Liver (tissue), 9 donors: ENCODE measurements around the gene SLX9. TPM values are rescaled to one million over a fixed set of nuclear protein-coding genes. Genes with fewer than 3 reads are reported as not detected.
A peak's percentile ranks its signal among the peaks of the same experiment; 100 is the strongest.

Experiments
- DNase-seq: peaks from one replicate; pipeline ENCODE4 v3.0.0-alpha.2; 2017; ENCODE audit warnings: low spot score
- H3K27ac ChIP-seq, 2 donors: one replicate each; pipeline ENCODE4 v1.7.0; 2013; ENCODE audit warnings: inconsistent platforms in 2 of 2, low read length in 2 of 2, control low read depth in 1 of 2, low read depth in 1 of 2, mild to moderate bottlenecking in 1 of 2
- H3K27me3 ChIP-seq, 4 donors: one replicate each; pipeline versions ENCODE4 v1.6.1 to v1.7.0; 2013; ENCODE audit warnings: low read length in 3 of 4, inconsistent platforms in 1 of 4, mild to moderate bottlenecking in 1 of 4, moderate library complexity in 1 of 4; ENCODE audit not compliant: control insufficient read depth in 4 of 4, insufficient read depth in 4 of 4
- H3K36me3 ChIP-seq, 4 donors: one replicate each; pipeline versions ENCODE4 v1.6.1 to v1.7.0; 2013; ENCODE audit warnings: low read length in 3 of 4, mild to moderate bottlenecking in 3 of 4, low read depth in 1 of 4, moderate library complexity in 1 of 4; ENCODE audit not compliant: control insufficient read depth in 4 of 4, insufficient read depth in 3 of 4
- H3K4me1 ChIP-seq, 4 donors: one replicate each; pipeline versions ENCODE4 v1.6.1 to v1.7.0; 2013; ENCODE audit warnings: low read length in 3 of 4, mild to moderate bottlenecking in 3 of 4, moderate library complexity in 1 of 4; ENCODE audit not compliant: control insufficient read depth in 4 of 4, insufficient read depth in 4 of 4
- H3K4me3 ChIP-seq, 3 donors: one replicate each; pipeline versions ENCODE4 v1.6.1 to v1.7.0; 2013; ENCODE audit warnings: low read length in 3 of 3, control low read depth in 1 of 3, low read depth in 1 of 3, mild to moderate bottlenecking in 1 of 3
- H3K9ac ChIP-seq, 2 donors: one replicate each; pipeline ENCODE4 v1.7.0; 2013; ENCODE audit warnings: low read length in 2 of 2, mild to moderate bottlenecking in 2 of 2, moderate library complexity in 2 of 2, control low read depth in 1 of 2, low read depth in 1 of 2
- H3K9me3 ChIP-seq, 4 donors: one replicate each; pipeline versions ENCODE4 v1.6.1 to v1.7.0; 2013; ENCODE audit warnings: low read length in 3 of 4; ENCODE audit not compliant: control insufficient read depth in 4 of 4
- EGR1 ChIP-seq, 2 donors: IDR thresholded peaks; 2 replicates each; pipeline ENCODE4 v1.6.1; 2016 to 2018; ENCODE audit warnings: antibody characterized with exemption in 2 of 2, low read depth in 2 of 2
- FOXA1 ChIP-seq: IDR thresholded peaks from 2 replicates; pipeline ENCODE4 v1.6.1; 2016; ENCODE audit warnings: antibody characterized with exemption
- FOXA2 ChIP-seq: IDR thresholded peaks from 2 replicates; pipeline ENCODE4 v1.6.1; 2016; ENCODE audit warnings: antibody characterized with exemption
- GABPA ChIP-seq, 2 donors: IDR thresholded peaks in 1 of 2; conservative IDR thresholded peaks in 1 of 2; 2 replicates each; pipeline ENCODE4 v1.6.1; 2016; ENCODE audit warnings: antibody characterized with exemption in 2 of 2, mild to moderate bottlenecking in 1 of 2, moderate library complexity in 1 of 2
- HNF4A ChIP-seq, 2 donors: conservative IDR thresholded peaks; 2 replicates each; pipeline ENCODE4 v1.6.1; 2016; ENCODE audit warnings: antibody characterized with exemption in 2 of 2, mild to moderate bottlenecking in 2 of 2
- HNF4G ChIP-seq: IDR thresholded peaks from 2 replicates; pipeline ENCODE4 v1.6.1; 2016; ENCODE audit warnings: antibody characterized with exemption
- JUND ChIP-seq, 2 donors: IDR thresholded peaks; 2 replicates each; pipeline ENCODE4 v1.6.1; 2016; ENCODE audit warnings: antibody characterized with exemption in 2 of 2
- NR2F2 ChIP-seq: IDR thresholded peaks from 2 replicates; pipeline ENCODE4 v1.6.1; 2016; ENCODE audit warnings: antibody characterized with exemption
- RAD21 ChIP-seq, 2 donors: IDR thresholded peaks; 2 replicates each; pipeline ENCODE4 v1.6.1; 2016; ENCODE audit warnings: antibody characterized with exemption in 2 of 2, mild to moderate bottlenecking in 2 of 2
- RXRA ChIP-seq, 2 donors: IDR thresholded peaks; 2 replicates each; pipeline ENCODE4 v1.6.1; 2017 to 2018; ENCODE audit warnings: antibody characterized with exemption in 2 of 2, mild to moderate bottlenecking in 1 of 2
- SP1 ChIP-seq: IDR thresholded peaks from 2 replicates; pipeline ENCODE4 v1.6.1; 2018; ENCODE audit warnings: antibody characterized with exemption, mild to moderate bottlenecking
- TAF1 ChIP-seq: conservative IDR thresholded peaks from 2 replicates; pipeline ENCODE4 v1.6.1; 2016; ENCODE audit warnings: antibody characterized with exemption, mild to moderate bottlenecking
- YY1 ChIP-seq: IDR thresholded peaks from 2 replicates; pipeline ENCODE4 v1.6.1; 2016; ENCODE audit warnings: antibody characterized with exemption, mild to moderate bottlenecking
- WGBS: extraction: QIAGEN DNeasy Blood & Tissue Kit; methylation state at CpG from one replicate; pipeline ENCODE4 v1.1.7; 2013; 5-methylcytosine and 5-hydroxymethylcytosine counted together
- polyA plus RNA-seq, 2 donors: library from polyadenylated mRNA; stranded (reverse) in 1 of 2; unstranded in 1 of 2; fragments of 200-250 nt in 1 of 2; fragments of >200 nt in 1 of 2; fragmentation: Nextera tagmentation in 1 of 2; extraction: Ambion mirVana in 1 of 2; gene quantifications; one replicate each; pipeline versions ENCODE4 v1.2.1 to v1.2.3, GENCODE V29; 2013 to 2015
- total RNA-seq, 2 donors: library from RNA; depleted of rRNA; stranded (reverse); fragments of >200 nt; gene quantifications; one replicate each; pipeline ENCODE4 v1.2.3, GENCODE V29; 2014
- TF ChIP-seq, protein P1 (sequence below): fragments of 150-350 bp; IDR thresholded peaks from 2 replicates; pipeline ENCODE4 v1.5.1; 2017; ENCODE audit warnings: improper control_type of control experiment, low read depth, low read length; ENCODE audit not compliant: missing input control
- TF ChIP-seq, protein P2 (sequence below): IDR thresholded peaks from 2 replicates; pipeline ENCODE4 v1.6.1; 2016; ENCODE audit warnings: antibody characterized with exemption
- TF ChIP-seq, protein P3 (sequence below): IDR thresholded peaks from 2 replicates; pipeline ENCODE4 v1.6.1; 2016; ENCODE audit warnings: antibody characterized with exemption
- TF ChIP-seq, protein P4 (sequence below): IDR thresholded peaks from 2 replicates; pipeline ENCODE4 v1.6.1; 2016; ENCODE audit warnings: antibody characterized with exemption
- TF ChIP-seq, protein P5 (sequence below): IDR thresholded peaks from 2 replicates; pipeline ENCODE4 v1.6.1; 2016; ENCODE audit warnings: antibody characterized with exemption, mild to moderate bottlenecking
- donor health status: healthy.
- donor health status: healthy.
- donor health status: healthy.
- donor health status: healthy.
- donor health status: healthy.

The SLX9 gene
- total and polyA plus RNA-seq, 4 donors, result 7.5 to 20.3 (median 12.2) TPM

DNA sequence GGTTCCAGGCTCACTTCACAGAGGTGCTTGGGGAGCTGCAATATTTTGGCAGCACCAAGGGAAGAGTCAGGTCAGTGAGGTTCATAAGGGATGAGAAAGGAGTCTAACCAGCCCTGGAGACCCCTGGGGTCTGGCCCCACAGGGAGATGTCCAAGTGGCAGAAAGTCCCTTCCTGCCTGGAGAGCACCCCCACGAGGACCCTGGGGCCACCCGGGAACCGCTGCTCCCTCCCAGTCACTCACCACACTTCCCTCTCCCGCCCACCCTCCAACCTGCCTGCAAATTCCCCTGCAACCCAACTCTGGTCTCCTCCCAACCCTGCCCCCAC, 12.6 kb upstream of the SLX9 start:
- no peak overlapping the region for H3K4me3 ChIP-seq

DNA sequence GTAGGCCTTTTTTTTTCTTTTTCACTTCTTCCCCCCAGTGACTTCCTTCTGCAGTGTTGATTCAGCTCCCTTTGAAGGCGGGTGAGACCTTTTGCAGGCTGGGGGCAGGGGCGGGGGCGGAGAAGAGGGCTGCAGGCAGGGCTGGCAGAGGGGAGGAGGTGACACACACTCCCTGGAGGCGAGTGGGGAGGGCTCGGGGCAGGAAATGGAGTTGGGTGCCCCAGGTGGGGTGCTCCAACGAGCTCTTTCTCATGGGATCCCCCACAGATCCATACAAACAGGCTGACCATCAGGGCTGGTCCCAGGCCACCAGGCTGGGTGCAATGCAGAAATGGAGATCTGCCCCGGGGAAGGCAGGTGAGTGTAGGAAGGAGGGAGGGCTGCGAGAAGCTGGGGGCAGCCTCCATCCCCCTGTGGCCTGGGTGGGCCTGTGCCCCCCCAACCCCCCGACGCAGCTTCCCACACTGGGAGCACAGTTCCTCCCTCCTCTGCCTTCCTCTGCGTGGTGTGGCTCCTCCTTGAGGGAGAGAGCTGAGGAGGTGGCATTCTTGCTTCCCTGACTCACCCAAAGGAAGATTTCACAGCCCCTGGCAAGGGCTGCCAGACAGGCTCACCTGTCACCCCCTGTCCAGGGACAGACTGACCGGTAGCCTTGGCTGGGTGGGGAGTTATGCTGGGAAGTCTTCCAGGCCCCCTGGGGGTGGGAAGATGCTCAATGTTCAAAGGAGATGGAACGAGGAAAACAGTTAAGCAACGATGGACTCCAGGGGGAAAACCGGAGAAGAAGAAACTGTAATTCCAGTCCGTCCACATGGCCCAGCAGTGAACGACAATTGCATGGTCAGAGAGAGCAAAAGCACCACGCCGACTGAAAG, 12.0 kb upstream of the SLX9 start:
- H3K4me3 ChIP-seq, result no peak overlapping the region
- H3K4me1 ChIP-seq, result peaks cover 12 to 19% (median 14%) of the 10 kb centered on the region in 4 donors
- no peaks in the 10 kb centered on the region for H3K27me3 ChIP-seq
- H3K9ac ChIP-seq, result no peak overlapping the region
- TF ChIP-seq YY1 (no peak), JUND (IDR thresholded peaks at IDR 0.05) (no peak), NR2F2 (no peak), HNF4A (conservative IDR thresholded peaks at IDR 0.05) (no peak), GABPA (IDR thresholded peaks at IDR 0.05 in 1 of 2, conservative IDR thresholded peaks at IDR 0.05 in 1 of 2) (no peak), HNF4G (no peak), EGR1 (IDR thresholded peaks at IDR 0.05; ENCODE audit: low read depth in 2 of 2) (no peak), RXRA (IDR thresholded peaks at IDR 0.05) (no peak), TAF1 (no peak)
- TF ChIP-seq, protein P1, sequence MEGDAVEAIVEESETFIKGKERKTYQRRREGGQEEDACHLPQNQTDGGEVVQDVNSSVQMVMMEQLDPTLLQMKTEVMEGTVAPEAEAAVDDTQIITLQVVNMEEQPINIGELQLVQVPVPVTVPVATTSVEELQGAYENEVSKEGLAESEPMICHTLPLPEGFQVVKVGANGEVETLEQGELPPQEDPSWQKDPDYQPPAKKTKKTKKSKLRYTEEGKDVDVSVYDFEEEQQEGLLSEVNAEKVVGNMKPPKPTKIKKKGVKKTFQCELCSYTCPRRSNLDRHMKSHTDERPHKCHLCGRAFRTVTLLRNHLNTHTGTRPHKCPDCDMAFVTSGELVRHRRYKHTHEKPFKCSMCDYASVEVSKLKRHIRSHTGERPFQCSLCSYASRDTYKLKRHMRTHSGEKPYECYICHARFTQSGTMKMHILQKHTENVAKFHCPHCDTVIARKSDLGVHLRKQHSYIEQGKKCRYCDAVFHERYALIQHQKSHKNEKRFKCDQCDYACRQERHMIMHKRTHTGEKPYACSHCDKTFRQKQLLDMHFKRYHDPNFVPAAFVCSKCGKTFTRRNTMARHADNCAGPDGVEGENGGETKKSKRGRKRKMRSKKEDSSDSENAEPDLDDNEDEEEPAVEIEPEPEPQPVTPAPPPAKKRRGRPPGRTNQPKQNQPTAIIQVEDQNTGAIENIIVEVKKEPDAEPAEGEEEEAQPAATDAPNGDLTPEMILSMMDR, result no peak
- TF ChIP-seq, protein P2, sequence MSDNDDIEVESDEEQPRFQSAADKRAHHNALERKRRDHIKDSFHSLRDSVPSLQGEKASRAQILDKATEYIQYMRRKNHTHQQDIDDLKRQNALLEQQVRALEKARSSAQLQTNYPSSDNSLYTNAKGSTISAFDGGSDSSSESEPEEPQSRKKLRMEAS, result no peak
- TF ChIP-seq, protein P3, sequence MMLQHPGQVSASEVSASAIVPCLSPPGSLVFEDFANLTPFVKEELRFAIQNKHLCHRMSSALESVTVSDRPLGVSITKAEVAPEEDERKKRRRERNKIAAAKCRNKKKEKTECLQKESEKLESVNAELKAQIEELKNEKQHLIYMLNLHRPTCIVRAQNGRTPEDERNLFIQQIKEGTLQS, result no peak
- TF ChIP-seq, protein P4, sequence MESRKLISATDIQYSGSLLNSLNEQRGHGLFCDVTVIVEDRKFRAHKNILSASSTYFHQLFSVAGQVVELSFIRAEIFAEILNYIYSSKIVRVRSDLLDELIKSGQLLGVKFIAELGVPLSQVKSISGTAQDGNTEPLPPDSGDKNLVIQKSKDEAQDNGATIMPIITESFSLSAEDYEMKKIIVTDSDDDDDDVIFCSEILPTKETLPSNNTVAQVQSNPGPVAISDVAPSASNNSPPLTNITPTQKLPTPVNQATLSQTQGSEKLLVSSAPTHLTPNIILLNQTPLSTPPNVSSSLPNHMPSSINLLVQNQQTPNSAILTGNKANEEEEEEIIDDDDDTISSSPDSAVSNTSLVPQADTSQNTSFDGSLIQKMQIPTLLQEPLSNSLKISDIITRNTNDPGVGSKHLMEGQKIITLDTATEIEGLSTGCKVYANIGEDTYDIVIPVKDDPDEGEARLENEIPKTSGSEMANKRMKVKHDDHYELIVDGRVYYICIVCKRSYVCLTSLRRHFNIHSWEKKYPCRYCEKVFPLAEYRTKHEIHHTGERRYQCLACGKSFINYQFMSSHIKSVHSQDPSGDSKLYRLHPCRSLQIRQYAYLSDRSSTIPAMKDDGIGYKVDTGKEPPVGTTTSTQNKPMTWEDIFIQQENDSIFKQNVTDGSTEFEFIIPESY, result no peak
- no peaks in the 10 kb centered on the region for H3K9me3 ChIP-seq
- H3K36me3 ChIP-seq, result no peaks in the 10 kb centered on the region
- WGBS, result 44% methylated on average over 19 of the region's 19 CpGs
- peak overlapping the region; percentile 15 to 56 for H3K27ac ChIP-seq
- DNase-seq, result no peak

More for the DNA sequence above, 12.6 kb upstream of the SLX9 start:
- no peak for DNase-seq
- no peak overlapping the region for H3K9ac ChIP-seq
- TF ChIP-seq FOXA2, result no peak
- no peak for TF ChIP-seq EGR1 (IDR thresholded peaks at IDR 0.05; ENCODE audit: low read depth in 2 of 2)
- no peak for TF ChIP-seq FOXA1
- no peak for TF ChIP-seq RXRA (IDR thresholded peaks at IDR 0.05)
- TF ChIP-seq HNF4G, result no peak
- TF ChIP-seq GABPA (IDR thresholded peaks at IDR 0.05 in 1 of 2, conservative IDR thresholded peaks at IDR 0.05 in 1 of 2), result no peak
- TF ChIP-seq RAD21 (IDR thresholded peaks at IDR 0.05), result no peak
- TF ChIP-seq, protein P5, sequence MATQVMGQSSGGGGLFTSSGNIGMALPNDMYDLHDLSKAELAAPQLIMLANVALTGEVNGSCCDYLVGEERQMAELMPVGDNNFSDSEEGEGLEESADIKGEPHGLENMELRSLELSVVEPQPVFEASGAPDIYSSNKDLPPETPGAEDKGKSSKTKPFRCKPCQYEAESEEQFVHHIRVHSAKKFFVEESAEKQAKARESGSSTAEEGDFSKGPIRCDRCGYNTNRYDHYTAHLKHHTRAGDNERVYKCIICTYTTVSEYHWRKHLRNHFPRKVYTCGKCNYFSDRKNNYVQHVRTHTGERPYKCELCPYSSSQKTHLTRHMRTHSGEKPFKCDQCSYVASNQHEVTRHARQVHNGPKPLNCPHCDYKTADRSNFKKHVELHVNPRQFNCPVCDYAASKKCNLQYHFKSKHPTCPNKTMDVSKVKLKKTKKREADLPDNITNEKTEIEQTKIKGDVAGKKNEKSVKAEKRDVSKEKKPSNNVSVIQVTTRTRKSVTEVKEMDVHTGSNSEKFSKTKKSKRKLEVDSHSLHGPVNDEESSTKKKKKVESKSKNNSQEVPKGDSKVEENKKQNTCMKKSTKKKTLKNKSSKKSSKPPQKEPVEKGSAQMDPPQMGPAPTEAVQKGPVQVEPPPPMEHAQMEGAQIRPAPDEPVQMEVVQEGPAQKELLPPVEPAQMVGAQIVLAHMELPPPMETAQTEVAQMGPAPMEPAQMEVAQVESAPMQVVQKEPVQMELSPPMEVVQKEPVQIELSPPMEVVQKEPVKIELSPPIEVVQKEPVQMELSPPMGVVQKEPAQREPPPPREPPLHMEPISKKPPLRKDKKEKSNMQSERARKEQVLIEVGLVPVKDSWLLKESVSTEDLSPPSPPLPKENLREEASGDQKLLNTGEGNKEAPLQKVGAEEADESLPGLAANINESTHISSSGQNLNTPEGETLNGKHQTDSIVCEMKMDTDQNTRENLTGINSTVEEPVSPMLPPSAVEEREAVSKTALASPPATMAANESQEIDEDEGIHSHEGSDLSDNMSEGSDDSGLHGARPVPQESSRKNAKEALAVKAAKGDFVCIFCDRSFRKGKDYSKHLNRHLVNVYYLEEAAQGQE, result no peak
- no peak for TF ChIP-seq JUND (IDR thresholded peaks at IDR 0.05)
- TF ChIP-seq TAF1, result no peak
- TF ChIP-seq, protein P4, result no peak
- no peak for TF ChIP-seq SP1
- TF ChIP-seq NR2F2, result no peak
- TF ChIP-seq, protein P2, result no peak
- WGBS, result 35% methylated on average over 4 of the region's 4 CpGs
- peaks cover 6 to 17% (median 11%) of the 10 kb centered on the region in 4 donors for H3K4me1 ChIP-seq
- H3K27ac ChIP-seq, result peak overlapping the region in 1 of 2 donors; percentile 21
- no peaks in the 10 kb centered on the region for H3K27me3 ChIP-seq
- no peaks in the 10 kb centered on the region for H3K9me3 ChIP-seq
- H3K36me3 ChIP-seq, result no peaks in the 10 kb centered on the region
